ENCODE results near the gene GPX8.

GRCh38 chr5:55140908-55141665 lies 18.9 kb upstream of the GPX8 start:
- TF ChIP-seq EZH2 (IDR thresholded peaks at IDR 0.05; ENCODE audit: borderline replicate concordance, low read length), result no peak
- no peak for TF ChIP-seq CTCF (conservative IDR thresholded peaks at IDR 0.05 in 1 of 2, IDR thresholded peaks at IDR 0.05 in 1 of 2; ENCODE audit: extremely low read depth in 1 of 2, insufficient read depth in 1 of 2, low read depth in 1 of 2, low read length in 2 of 2)
